Measurements from ENCODE around the gene FNDC3A.
A peak's percentile ranks its signal among the peaks of the same experiment; 100 is the strongest.

The FNDC3A gene

DNA sequence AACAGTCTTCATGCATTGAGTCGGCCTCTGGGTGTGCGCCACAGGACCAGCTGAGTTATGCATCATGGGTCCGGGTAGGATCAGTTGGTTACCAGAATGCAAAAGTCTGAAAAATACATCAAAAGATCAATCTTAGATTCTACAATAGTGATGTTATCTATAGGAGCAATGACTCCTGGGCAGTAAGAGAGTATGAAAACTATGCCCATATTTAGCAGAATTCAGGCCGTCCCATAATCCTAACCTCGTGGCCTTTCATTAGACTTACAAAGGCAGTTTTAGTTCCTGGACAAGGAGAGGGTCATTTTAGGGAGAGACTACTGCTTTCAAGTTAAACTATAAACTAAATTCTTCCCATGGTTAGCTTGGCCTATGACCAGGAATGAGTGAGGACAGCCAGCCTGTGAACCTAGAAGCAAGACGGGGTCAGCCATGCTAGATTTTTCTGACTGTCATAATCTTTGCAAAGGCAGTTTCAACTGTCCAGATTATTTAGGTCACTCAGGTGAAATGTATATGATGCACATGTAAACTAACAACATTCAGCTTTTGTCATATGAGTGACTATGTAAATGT is 260.2 kb downstream of the FNDC3A start:
- H3K4me3 ChIP-seq (replicated peaks; ENCODE audit: insufficient read depth, low read length) = no peak overlapping the region
- no peaks in the 10 kb centered on the region for H3K27me3 ChIP-seq (ENCODE audit: insufficient read depth, poor library complexity, severe bottlenecking)
- no peak overlapping the region for H3K27ac ChIP-seq (replicated peaks)
- DNase-seq (ENCODE audit: low read depth in 1 of 2, low spot score in 1 of 2) = no peak
- TF ChIP-seq POLR2AphosphoS5 (IDR thresholded peaks at IDR 0.05; ENCODE audit: low read depth) = no peak
- TF ChIP-seq, protein P1, sequence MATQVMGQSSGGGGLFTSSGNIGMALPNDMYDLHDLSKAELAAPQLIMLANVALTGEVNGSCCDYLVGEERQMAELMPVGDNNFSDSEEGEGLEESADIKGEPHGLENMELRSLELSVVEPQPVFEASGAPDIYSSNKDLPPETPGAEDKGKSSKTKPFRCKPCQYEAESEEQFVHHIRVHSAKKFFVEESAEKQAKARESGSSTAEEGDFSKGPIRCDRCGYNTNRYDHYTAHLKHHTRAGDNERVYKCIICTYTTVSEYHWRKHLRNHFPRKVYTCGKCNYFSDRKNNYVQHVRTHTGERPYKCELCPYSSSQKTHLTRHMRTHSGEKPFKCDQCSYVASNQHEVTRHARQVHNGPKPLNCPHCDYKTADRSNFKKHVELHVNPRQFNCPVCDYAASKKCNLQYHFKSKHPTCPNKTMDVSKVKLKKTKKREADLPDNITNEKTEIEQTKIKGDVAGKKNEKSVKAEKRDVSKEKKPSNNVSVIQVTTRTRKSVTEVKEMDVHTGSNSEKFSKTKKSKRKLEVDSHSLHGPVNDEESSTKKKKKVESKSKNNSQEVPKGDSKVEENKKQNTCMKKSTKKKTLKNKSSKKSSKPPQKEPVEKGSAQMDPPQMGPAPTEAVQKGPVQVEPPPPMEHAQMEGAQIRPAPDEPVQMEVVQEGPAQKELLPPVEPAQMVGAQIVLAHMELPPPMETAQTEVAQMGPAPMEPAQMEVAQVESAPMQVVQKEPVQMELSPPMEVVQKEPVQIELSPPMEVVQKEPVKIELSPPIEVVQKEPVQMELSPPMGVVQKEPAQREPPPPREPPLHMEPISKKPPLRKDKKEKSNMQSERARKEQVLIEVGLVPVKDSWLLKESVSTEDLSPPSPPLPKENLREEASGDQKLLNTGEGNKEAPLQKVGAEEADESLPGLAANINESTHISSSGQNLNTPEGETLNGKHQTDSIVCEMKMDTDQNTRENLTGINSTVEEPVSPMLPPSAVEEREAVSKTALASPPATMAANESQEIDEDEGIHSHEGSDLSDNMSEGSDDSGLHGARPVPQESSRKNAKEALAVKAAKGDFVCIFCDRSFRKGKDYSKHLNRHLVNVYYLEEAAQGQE (IDR thresholded peaks at IDR 0.05; ENCODE audit: insufficient replicate concordance, low read depth) = no peak
- TF ChIP-seq SPI1 (IDR thresholded peaks at IDR 0.05; ENCODE audit: borderline replicate concordance, low read depth) = no peak
- TF ChIP-seq, protein P2, sequence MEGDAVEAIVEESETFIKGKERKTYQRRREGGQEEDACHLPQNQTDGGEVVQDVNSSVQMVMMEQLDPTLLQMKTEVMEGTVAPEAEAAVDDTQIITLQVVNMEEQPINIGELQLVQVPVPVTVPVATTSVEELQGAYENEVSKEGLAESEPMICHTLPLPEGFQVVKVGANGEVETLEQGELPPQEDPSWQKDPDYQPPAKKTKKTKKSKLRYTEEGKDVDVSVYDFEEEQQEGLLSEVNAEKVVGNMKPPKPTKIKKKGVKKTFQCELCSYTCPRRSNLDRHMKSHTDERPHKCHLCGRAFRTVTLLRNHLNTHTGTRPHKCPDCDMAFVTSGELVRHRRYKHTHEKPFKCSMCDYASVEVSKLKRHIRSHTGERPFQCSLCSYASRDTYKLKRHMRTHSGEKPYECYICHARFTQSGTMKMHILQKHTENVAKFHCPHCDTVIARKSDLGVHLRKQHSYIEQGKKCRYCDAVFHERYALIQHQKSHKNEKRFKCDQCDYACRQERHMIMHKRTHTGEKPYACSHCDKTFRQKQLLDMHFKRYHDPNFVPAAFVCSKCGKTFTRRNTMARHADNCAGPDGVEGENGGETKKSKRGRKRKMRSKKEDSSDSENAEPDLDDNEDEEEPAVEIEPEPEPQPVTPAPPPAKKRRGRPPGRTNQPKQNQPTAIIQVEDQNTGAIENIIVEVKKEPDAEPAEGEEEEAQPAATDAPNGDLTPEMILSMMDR (IDR thresholded peaks at IDR 0.05; ENCODE audit: insufficient read depth, low read length) = no peak
- TF ChIP-seq GABPA (IDR thresholded peaks at IDR 0.05; ENCODE audit: low read depth) = no peak

DNA sequence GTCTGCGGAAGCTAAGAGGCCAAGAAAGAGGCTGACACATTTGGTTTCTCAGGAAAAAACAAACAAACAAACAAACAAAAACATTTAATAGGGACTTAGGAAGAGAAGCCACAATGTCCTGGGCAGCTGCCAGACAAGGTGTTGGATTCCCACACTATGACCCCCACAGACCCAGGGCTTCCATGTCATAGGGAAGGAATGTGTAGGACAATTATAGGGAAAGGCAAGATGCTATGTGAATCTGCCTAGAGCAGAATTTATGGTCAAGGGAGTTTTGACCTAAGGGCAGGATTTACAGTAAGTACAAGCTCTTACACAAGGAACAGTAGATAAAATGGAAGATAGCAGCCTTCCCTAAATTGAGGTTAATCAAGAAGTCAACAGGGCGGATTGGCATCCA is 262.9 kb downstream of the FNDC3A start:
- TF ChIP-seq, protein P2 (IDR thresholded peaks at IDR 0.05; ENCODE audit: insufficient read depth, low read length) = no peak
- TF ChIP-seq, protein P1 (IDR thresholded peaks at IDR 0.05; ENCODE audit: insufficient replicate concordance, low read depth) = no peak
- TF ChIP-seq SPI1 (IDR thresholded peaks at IDR 0.05; ENCODE audit: borderline replicate concordance, low read depth) (no peak), POLR2AphosphoS5 (IDR thresholded peaks at IDR 0.05; ENCODE audit: low read depth) (no peak), GABPA (IDR thresholded peaks at IDR 0.05; ENCODE audit: low read depth) (no peak)
- no peak overlapping the region for H3K4me3 ChIP-seq (replicated peaks; ENCODE audit: insufficient read depth, low read length)
- no peak overlapping the region for H3K27ac ChIP-seq (replicated peaks)
- no peaks in the 10 kb centered on the region for H3K27me3 ChIP-seq (ENCODE audit: insufficient read depth, poor library complexity, severe bottlenecking)
- DNase-seq (ENCODE audit: low read depth in 1 of 2, low spot score in 1 of 2) = no peak

DNA sequence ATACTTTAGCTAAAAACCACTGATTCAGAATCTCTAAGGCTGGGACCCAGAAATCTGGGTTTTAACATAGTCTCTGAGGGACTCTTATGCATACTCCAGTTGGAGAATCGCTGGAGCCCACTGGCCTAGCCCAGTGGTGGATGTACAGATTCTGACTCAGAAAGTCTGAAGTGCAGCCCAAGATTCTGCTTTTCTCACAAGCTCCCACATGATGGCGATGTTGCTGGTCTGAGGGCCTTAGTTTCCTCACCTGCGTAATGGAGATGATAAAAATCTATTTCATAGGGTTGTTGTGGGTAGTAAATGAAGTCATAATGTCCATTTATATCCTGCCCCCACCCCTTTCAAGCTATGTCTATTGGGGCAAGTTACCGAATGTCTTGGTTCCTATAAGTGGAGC is 264.3 kb downstream of the FNDC3A start:
- peak in 1 of 2 experiments; percentile 48 for DNase-seq (ENCODE audit: low read depth in 1 of 2, low spot score in 1 of 2)
- no peak for TF ChIP-seq SPI1 (IDR thresholded peaks at IDR 0.05; ENCODE audit: borderline replicate concordance, low read depth)
- TF ChIP-seq, protein P2 (IDR thresholded peaks at IDR 0.05; ENCODE audit: insufficient read depth, low read length) = peak; percentile 58
- Histone ChIP-seq H3K27me3 (ENCODE audit: insufficient read depth, poor library complexity, severe bottlenecking) (no peaks in the 10 kb centered on the region), H3K27ac (replicated peaks) (no peak overlapping the region), H3K4me3 (replicated peaks; ENCODE audit: insufficient read depth, low read length) (no peak overlapping the region)

DNA sequence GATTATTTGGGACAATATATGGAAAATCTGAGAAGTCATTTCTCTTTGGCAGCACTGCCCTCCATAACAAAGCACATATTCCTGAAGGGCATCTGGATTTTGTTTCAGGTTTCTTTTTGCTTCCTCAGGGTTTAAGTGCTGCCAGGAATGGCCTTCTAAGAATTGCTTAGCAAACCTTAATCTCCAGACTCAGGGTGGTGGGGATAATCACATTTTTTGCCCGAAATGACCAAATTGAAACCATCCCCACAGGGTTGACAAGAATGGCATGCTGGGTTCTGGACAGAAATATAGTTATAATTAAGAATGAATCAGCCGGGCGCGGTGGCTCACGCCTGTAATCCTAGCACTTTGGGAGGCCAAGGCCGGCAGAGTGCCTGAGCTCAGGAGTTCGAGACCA is 265.6 kb downstream of the FNDC3A start:
- no peak overlapping the region for H3K4me3 ChIP-seq (replicated peaks; ENCODE audit: insufficient read depth, low read length)
- H3K27ac ChIP-seq (replicated peaks) = no peak overlapping the region
- TF ChIP-seq POLR2AphosphoS5 (IDR thresholded peaks at IDR 0.05; ENCODE audit: low read depth) = no peak
- no peak for TF ChIP-seq GABPA (IDR thresholded peaks at IDR 0.05; ENCODE audit: low read depth)
- TF ChIP-seq, protein P1 (IDR thresholded peaks at IDR 0.05; ENCODE audit: insufficient replicate concordance, low read depth) = no peak
- TF ChIP-seq, protein P2 (IDR thresholded peaks at IDR 0.05; ENCODE audit: insufficient read depth, low read length) = no peak
- no peak for TF ChIP-seq SPI1 (IDR thresholded peaks at IDR 0.05; ENCODE audit: borderline replicate concordance, low read depth)
- DNase-seq (ENCODE audit: low read depth in 1 of 2, low spot score in 1 of 2) = no peak
- H3K27me3 ChIP-seq (ENCODE audit: insufficient read depth, poor library complexity, severe bottlenecking) = no peaks in the 10 kb centered on the region

Measured in HL-60 (cell line).